Cardiac muscle cell (in vitro differentiated cells and primary cell): ENCODE measurements around the gene GPX3. TPM values are rescaled to one million over a fixed set of nuclear protein-coding genes. Genes with fewer than 3 reads are reported as not detected.

Experiments
- DNase-seq, 2 donors: peaks; one replicate each; pipeline versions ENCODE4 v3.0.0 to v3.0.0-alpha.2; 2010 to 2017; ENCODE audit warnings: low read depth in 1 of 2, low spot score in 1 of 2
- H3K27ac ChIP-seq: fragments of 200-600 bp; sonication (generic); 2 replicates; pipeline ENCODE4 v1.5.1; 2016
- H3K27me3 ChIP-seq: fragments of 200-600 bp; sonication (generic); 2 replicates; pipeline ENCODE4 v1.6.0; 2016; ENCODE audit warnings: control low read depth
- H3K36me3 ChIP-seq: fragments of 200-600 bp; sonication (generic); 2 replicates; pipeline ENCODE4 v1.5.1; 2016; ENCODE audit warnings: control low read depth
- H3K4me1 ChIP-seq: fragments of 200-600 bp; sonication (generic); 2 replicates; pipeline ENCODE4 v1.8.1; 2017; ENCODE audit warnings: low read depth, mild to moderate bottlenecking, mixed run types
- H3K4me3 ChIP-seq: fragments of 200-600 bp; sonication (generic); 2 replicates; pipeline ENCODE4 v1.5.1; 2016; ENCODE audit warnings: mild to moderate bottlenecking
- H3K9me3 ChIP-seq: fragments of 200-600 bp; sonication (generic); 2 replicates; pipeline ENCODE4 v1.5.1; 2017; ENCODE audit warnings: low read depth, mild to moderate bottlenecking, control low read depth
- polyA plus RNA-seq: library from polyadenylated mRNA; unstranded; fragments of >200 nt; fragmentation: Nextera tagmentation; extraction: Ambion mirVana; gene quantifications from 2 replicates; pipeline ENCODE4 v1.2.1, GENCODE V29; 2016
- total RNA-seq: library from RNA; depleted of rRNA; stranded (reverse); fragments of >200 nt; gene quantifications from 2 replicates; pipeline ENCODE4 v1.2.3, GENCODE V29; 2016
- TF ChIP-seq, protein P1 (sequence below): IDR thresholded peaks from 2 replicates; pipeline ENCODE4 v1.5.1; 2012; ENCODE audit warnings: low read depth, mild to moderate bottlenecking, low read length

The GPX3 gene
- total and polyA plus RNA-seq, 2 experiments from 2014 or later: 46.6 to 121 TPM

DNA sequence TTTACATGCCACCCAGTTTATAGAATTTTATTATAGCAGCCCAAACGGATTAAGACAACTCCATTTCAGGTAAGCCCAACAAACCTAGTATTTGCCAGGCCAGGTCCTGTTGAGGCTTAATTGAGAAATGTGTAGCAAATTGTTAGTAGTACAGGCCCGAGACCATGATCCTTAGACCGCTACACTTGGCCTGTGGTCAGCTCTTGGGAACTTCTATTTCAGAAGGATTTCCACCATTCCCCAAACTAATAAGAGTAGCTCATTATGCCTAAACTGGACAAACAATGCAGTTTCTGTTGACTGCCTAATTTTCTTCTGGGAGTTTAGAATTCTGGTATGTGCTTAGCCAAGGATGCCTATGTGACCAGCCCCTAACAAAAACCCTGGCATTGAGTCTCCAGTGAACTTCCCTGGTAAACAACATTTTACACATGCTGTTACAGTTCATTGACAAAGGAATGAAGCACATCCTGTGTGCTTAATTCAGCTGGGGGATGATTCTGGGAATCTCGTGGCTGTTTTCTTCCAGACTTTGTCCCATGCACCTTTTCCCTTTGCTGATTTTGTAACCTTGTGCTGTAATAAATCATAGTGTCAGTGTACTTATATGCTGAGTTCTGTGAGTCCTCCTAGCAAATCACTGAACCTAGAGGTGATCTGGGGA is 5.6 kb upstream of the GPX3 start:
- Histone ChIP-seq H3K27me3 (no peaks in the 10 kb centered on the region), H3K36me3 (no peaks in the 10 kb centered on the region), H3K4me1 (peaks cover under 1% of the 10 kb centered on the region), H3K4me3 (no peak overlapping the region), H3K27ac (no peak overlapping the region), H3K9me3 (no peaks in the 10 kb centered on the region)
- TF ChIP-seq, protein P1, sequence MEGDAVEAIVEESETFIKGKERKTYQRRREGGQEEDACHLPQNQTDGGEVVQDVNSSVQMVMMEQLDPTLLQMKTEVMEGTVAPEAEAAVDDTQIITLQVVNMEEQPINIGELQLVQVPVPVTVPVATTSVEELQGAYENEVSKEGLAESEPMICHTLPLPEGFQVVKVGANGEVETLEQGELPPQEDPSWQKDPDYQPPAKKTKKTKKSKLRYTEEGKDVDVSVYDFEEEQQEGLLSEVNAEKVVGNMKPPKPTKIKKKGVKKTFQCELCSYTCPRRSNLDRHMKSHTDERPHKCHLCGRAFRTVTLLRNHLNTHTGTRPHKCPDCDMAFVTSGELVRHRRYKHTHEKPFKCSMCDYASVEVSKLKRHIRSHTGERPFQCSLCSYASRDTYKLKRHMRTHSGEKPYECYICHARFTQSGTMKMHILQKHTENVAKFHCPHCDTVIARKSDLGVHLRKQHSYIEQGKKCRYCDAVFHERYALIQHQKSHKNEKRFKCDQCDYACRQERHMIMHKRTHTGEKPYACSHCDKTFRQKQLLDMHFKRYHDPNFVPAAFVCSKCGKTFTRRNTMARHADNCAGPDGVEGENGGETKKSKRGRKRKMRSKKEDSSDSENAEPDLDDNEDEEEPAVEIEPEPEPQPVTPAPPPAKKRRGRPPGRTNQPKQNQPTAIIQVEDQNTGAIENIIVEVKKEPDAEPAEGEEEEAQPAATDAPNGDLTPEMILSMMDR: no peak
- no peak for DNase-seq

DNA sequence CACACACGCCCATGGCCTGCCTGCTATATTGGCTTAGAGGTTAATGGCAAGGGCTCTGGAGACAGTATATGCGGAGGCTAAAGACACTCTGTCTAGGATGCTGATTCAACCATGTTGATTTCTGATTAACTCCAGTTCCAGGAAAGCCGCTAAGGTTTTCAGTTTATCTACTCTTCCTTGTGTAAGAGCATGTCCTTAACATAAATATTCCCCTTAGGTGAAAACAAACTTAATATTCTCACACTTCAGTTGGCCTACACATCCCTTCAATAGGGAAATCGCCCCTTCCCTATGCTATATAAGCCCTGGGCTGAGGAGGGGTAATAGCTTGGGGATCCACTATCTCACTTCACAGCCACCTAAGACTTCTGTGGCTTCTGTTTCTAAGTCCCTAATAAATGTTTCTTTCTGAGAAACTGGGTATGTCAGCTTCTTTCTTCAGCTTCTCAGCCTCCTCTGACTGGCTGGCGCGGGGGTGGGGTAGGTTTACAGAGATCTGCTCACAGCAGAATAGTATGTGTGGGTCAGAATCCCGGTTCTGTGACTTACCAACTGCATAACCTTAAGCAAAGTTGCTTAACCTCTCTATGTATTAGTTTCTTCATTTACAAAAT is 4.3 kb upstream of the GPX3 start:
- TF ChIP-seq, protein P1: no peak
- Histone ChIP-seq H3K4me1 (peaks cover 3% of the 10 kb centered on the region), H3K27ac (no peak overlapping the region), H3K36me3 (no peaks in the 10 kb centered on the region), H3K9me3 (no peaks in the 10 kb centered on the region), H3K4me3 (no peak overlapping the region), H3K27me3 (no peaks in the 10 kb centered on the region)
- no peak for DNase-seq

DNA sequence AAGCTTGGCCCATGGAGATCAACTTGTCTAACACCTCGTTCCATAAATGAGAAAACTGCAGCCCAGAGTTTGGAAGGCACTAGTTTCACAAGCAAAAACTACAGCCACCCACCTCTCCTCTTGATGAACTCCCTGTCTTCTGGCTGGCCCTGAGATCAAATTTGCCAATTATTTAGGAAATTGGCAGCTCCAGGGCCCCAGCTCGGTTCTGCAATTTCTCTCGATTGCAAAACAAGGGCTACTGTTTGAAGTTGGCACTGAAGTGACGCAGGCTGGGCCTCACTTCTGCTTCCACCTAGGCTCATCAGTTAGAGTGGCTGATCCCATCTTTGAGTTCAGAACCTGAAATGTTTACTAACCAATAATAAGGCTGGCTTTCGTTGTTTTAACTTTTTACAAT is 3.7 kb upstream of the GPX3 start:
- H3K36me3 ChIP-seq: no peaks in the 10 kb centered on the region
- H3K9me3 ChIP-seq: no peaks in the 10 kb centered on the region
- no peak for DNase-seq
- H3K27me3 ChIP-seq: no peaks in the 10 kb centered on the region
- no peak overlapping the region for H3K27ac ChIP-seq
- TF ChIP-seq, protein P1: no peak
- H3K4me1 ChIP-seq: peaks cover 3% of the 10 kb centered on the region
- H3K4me3 ChIP-seq: no peak overlapping the region

DNA sequence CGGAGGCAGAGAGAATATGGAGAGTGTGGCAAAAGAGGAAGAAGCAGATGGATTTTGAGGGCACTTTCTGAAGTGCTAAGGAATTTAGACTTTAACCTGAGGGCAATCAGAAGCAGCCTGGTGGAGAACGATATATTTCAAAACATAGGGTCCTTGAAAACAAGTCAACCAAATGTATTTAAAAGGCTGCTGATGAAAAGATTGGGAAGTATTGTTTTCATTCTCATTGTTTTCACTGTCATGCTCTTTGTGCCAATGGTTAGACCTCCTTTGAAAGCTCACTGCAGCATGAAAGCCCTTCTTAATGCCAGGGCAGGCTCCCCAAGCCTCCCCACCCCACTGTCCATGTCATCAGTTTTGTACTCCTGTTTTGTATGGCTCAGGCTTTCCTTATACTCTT is 2.5 kb upstream of the GPX3 start:
- H3K4me1 ChIP-seq: peaks cover 3% of the 10 kb centered on the region
- H3K36me3 ChIP-seq: no peaks in the 10 kb centered on the region
- no peaks in the 10 kb centered on the region for H3K9me3 ChIP-seq
- TF ChIP-seq, protein P1: no peak
- H3K27me3 ChIP-seq: no peaks in the 10 kb centered on the region
- no peak for DNase-seq
- H3K4me3 ChIP-seq: no peak overlapping the region
- H3K27ac ChIP-seq: no peak overlapping the region

DNA sequence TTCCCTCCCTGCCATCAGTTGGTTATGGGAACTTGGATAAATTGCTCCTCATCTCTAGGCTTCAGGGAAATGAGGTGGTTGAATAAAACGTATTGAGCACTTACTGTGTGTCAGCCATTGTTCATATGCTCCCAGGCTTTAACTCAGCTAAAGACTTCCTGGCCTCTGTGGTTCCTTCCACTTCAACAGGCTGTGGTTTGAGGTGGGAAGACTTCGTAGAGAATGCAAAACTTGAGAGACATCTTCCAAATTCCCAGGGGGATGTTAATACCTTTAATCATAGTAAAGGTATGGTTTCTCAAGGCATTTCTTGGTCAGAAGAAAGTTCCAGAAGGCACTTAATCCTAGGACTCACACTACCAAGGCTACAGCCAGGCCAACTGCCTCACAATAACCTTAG is 1.5 kb upstream of the GPX3 start:
- no peaks in the 10 kb centered on the region for H3K9me3 ChIP-seq
- TF ChIP-seq, protein P1: no peak
- DNase-seq: no peak
- no peak overlapping the region for H3K27ac ChIP-seq
- no peak overlapping the region for H3K4me3 ChIP-seq
- peaks cover 3% of the 10 kb centered on the region for H3K4me1 ChIP-seq
- H3K27me3 ChIP-seq: no peaks in the 10 kb centered on the region
- H3K36me3 ChIP-seq: no peaks in the 10 kb centered on the region
